H1 (cell line): Measurements from ENCODE around the gene DHRS3. TPM values are rescaled to one million over a fixed set of nuclear protein-coding genes. Genes with fewer than 3 reads are reported as not detected.

Experiments used
- EZH2 ChIP-seq: fragments of 200-600 bp; sonication (generic); IDR thresholded peaks from 2 replicates; pipeline ENCODE4 v1.7.1; 2012; ENCODE audit warnings: low read depth, mild to moderate bottlenecking, moderate library complexity, low read length, inconsistent platforms; ENCODE audit not compliant: severe bottlenecking
- KDM4A ChIP-seq: IDR thresholded peaks from one replicate; pipeline ENCODE4 v1.7.1; 2012; ENCODE audit warnings: low read depth, mild to moderate bottlenecking, moderate library complexity, low read length, inconsistent platforms; ENCODE audit not compliant: severe bottlenecking
- SAP30 ChIP-seq: fragments of 300-600 bp; sonication (generic); IDR thresholded peaks from 2 replicates; pipeline ENCODE4 v1.7.1; 2012; ENCODE audit warnings: low read length, moderate library complexity, mild to moderate bottlenecking, inconsistent platforms; ENCODE audit not compliant: insufficient read depth, insufficient replicate concordance
- SP4 ChIP-seq: IDR thresholded peaks from 2 replicates; pipeline ENCODE4 v1.6.1; 2012; ENCODE audit warnings: low read length, inconsistent platforms
- SUZ12 ChIP-seq: fragments of 200-600 bp; sonication (generic); IDR thresholded peaks from 2 replicates; pipeline ENCODE4 v1.6.1; 2012; ENCODE audit warnings: mild to moderate bottlenecking, inconsistent platforms, low read length, moderate library complexity, mixed read lengths
- polyA plus RNA-seq, 7 experiments: library from polyadenylated mRNA; depleted of rRNA in 3 of 7; stranded (reverse) in 5 of 7; unstranded in 2 of 7; fragments of >200 nt in 5 of 7; fragments of 200-250 nt in 2 of 7; gene quantifications; 1 replicate in 5 of 7; 2 replicates in 1 of 7; 4 replicates in 1 of 7; pipeline versions ENCODE4 v1.2.1 to v1.2.3, GENCODE V29; 2011 to 2013; ENCODE audit warnings: missing spikeins in 2 of 7, mixed read lengths in 2 of 7
- total RNA-seq: library from RNA; stranded (reverse); fragmentation: NEBNext Ultra II Directional; extraction: Animal tissue kit (Norgen Biotek cat#: 25700); gene quantifications from 2 replicates; pipeline ENCODE4 v1.2.1, GENCODE V29; 2021
- TF ChIP-seq, protein P1 (sequence below): fragments of 300-600 bp; sonication (generic); IDR thresholded peaks from 2 replicates; pipeline ENCODE4 v1.7.1; 2012; ENCODE audit warnings: low read length, moderate library complexity, mild to moderate bottlenecking, inconsistent platforms; ENCODE audit not compliant: insufficient replicate concordance
- TF ChIP-seq, protein P2 (sequence below): IDR thresholded peaks from 2 replicates; pipeline ENCODE4 v1.6.1; 2011; ENCODE audit warnings: low read depth, mild to moderate bottlenecking, low read length; ENCODE audit not compliant: insufficient read depth
- TF ChIP-seq, protein P3 (sequence below): IDR thresholded peaks from 2 replicates; pipeline ENCODE4 v1.6.1; 2012; ENCODE audit warnings: inconsistent platforms

The DHRS3 gene
- total and polyA plus RNA-seq, 2 of the 8 experiments (the other 6 are each of a cell fraction or from before 2014, with no cell fraction given), result 32.5 to 36.4 TPM

DNA sequence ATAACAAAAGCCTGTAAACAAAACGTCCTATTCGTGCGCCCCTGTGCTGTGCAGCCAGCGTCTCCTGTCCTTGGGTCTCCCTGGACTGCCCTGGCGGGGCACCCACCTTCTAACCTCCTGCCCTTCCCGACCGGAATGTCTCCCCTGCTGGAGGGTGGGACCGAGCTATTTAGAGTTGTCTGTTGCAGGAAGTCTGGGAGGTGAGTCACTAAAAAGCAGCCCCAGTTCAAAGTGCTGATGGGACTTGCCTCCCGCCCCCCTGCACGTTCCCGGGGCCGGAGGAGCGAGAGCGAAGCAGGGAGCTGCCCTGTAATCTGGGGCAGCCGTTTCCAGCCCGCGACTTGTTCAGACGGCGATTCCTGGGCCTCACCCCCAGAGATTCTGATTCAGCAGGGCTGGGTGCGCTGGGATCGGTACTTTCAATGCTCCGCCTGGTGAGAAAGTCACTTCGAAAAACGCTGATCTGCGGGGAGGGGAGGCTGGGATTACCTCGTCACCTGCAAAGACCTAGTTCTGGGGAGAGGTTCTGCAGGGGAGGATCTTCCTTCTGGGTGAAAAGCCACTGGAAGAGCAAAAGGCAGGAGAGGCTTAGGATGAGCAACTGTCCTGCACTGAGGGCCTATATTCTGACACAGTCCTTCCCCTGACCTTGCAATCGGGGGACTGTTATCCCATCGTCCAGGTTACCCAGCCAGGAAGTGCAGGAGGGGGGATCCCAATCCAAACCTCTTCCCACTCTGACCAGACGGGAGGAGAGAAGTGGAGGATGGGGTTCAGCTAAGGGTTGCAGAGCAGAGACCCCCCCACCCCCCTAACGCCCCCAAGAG, 1.2 kb upstream of the DHRS3 start (continued):
- TF ChIP-seq, protein P1, sequence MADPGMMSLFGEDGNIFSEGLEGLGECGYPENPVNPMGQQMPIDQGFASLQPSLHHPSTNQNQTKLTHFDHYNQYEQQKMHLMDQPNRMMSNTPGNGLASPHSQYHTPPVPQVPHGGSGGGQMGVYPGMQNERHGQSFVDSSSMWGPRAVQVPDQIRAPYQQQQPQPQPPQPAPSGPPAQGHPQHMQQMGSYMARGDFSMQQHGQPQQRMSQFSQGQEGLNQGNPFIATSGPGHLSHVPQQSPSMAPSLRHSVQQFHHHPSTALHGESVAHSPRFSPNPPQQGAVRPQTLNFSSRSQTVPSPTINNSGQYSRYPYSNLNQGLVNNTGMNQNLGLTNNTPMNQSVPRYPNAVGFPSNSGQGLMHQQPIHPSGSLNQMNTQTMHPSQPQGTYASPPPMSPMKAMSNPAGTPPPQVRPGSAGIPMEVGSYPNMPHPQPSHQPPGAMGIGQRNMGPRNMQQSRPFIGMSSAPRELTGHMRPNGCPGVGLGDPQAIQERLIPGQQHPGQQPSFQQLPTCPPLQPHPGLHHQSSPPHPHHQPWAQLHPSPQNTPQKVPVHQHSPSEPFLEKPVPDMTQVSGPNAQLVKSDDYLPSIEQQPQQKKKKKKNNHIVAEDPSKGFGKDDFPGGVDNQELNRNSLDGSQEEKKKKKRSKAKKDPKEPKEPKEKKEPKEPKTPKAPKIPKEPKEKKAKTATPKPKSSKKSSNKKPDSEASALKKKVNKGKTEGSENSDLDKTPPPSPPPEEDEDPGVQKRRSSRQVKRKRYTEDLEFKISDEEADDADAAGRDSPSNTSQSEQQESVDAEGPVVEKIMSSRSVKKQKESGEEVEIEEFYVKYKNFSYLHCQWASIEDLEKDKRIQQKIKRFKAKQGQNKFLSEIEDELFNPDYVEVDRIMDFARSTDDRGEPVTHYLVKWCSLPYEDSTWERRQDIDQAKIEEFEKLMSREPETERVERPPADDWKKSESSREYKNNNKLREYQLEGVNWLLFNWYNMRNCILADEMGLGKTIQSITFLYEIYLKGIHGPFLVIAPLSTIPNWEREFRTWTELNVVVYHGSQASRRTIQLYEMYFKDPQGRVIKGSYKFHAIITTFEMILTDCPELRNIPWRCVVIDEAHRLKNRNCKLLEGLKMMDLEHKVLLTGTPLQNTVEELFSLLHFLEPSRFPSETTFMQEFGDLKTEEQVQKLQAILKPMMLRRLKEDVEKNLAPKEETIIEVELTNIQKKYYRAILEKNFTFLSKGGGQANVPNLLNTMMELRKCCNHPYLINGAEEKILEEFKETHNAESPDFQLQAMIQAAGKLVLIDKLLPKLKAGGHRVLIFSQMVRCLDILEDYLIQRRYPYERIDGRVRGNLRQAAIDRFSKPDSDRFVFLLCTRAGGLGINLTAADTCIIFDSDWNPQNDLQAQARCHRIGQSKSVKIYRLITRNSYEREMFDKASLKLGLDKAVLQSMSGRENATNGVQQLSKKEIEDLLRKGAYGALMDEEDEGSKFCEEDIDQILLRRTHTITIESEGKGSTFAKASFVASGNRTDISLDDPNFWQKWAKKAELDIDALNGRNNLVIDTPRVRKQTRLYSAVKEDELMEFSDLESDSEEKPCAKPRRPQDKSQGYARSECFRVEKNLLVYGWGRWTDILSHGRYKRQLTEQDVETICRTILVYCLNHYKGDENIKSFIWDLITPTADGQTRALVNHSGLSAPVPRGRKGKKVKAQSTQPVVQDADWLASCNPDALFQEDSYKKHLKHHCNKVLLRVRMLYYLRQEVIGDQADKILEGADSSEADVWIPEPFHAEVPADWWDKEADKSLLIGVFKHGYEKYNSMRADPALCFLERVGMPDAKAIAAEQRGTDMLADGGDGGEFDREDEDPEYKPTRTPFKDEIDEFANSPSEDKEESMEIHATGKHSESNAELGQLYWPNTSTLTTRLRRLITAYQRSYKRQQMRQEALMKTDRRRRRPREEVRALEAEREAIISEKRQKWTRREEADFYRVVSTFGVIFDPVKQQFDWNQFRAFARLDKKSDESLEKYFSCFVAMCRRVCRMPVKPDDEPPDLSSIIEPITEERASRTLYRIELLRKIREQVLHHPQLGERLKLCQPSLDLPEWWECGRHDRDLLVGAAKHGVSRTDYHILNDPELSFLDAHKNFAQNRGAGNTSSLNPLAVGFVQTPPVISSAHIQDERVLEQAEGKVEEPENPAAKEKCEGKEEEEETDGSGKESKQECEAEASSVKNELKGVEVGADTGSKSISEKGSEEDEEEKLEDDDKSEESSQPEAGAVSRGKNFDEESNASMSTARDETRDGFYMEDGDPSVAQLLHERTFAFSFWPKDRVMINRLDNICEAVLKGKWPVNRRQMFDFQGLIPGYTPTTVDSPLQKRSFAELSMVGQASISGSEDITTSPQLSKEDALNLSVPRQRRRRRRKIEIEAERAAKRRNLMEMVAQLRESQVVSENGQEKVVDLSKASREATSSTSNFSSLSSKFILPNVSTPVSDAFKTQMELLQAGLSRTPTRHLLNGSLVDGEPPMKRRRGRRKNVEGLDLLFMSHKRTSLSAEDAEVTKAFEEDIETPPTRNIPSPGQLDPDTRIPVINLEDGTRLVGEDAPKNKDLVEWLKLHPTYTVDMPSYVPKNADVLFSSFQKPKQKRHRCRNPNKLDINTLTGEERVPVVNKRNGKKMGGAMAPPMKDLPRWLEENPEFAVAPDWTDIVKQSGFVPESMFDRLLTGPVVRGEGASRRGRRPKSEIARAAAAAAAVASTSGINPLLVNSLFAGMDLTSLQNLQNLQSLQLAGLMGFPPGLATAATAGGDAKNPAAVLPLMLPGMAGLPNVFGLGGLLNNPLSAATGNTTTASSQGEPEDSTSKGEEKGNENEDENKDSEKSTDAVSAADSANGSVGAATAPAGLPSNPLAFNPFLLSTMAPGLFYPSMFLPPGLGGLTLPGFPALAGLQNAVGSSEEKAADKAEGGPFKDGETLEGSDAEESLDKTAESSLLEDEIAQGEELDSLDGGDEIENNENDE, result no peak
- TF ChIP-seq SP4 (0 out of 2 replicates have a peak, but pooled peaks have one; percentile 46), SAP30 (peak; percentile 41), SUZ12 (no peak), KDM4A (peak; percentile 18), EZH2 (no peak)
- TF ChIP-seq, protein P2, sequence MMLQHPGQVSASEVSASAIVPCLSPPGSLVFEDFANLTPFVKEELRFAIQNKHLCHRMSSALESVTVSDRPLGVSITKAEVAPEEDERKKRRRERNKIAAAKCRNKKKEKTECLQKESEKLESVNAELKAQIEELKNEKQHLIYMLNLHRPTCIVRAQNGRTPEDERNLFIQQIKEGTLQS, result no peak
- TF ChIP-seq, protein P3, sequence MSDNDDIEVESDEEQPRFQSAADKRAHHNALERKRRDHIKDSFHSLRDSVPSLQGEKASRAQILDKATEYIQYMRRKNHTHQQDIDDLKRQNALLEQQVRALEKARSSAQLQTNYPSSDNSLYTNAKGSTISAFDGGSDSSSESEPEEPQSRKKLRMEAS, result 0 out of 2 replicates have a peak, but pooled peaks have one; percentile 22
